VCaP (cell line): ENCODE data around the gene MAP4K4.

Experiments
- H3K27ac ChIP-seq: fragments of 450-650 bp; 2 replicates; pipeline ENCODE4 v1.5.1; 2017
- CTCF ChIP-seq: fragments of 450-650 bp; conservative IDR thresholded peaks from 2 replicates; pipeline ENCODE4 v1.5.1; 2017; ENCODE audit warnings: mild to moderate bottlenecking, moderate library complexity

The MAP4K4 gene

GRCh38 chr2:101942851-101943250 is 245.3 kb downstream of the MAP4K4 start:
- no peak for TF ChIP-seq CTCF
- no peak overlapping the region for H3K27ac ChIP-seq
